HCT116 (cell line): ENCODE measurements around the gene POMT2. TPM values are rescaled to one million over a fixed set of nuclear protein-coding genes. Genes with fewer than 3 reads are reported as not detected.

Experiments
- ATAC-seq: fragments of 200-7000 bp; cut with Tn5 transposase; 2 replicates; pipeline ENCODE4 v1.9.1; 2020; ENCODE audit warnings: mild to moderate bottlenecking, moderate library complexity
- BruUV-seq: library from RNA; stranded (reverse); fragments of 400-500 nt; replicated peaks from 2 replicates; lab custom pipeline; 2021; lab: Mats Ljungman, UMichigan
- CTCF ChIA-PET: fragments of 300-600 bp; sonication (Branson Sonifier 250); formaldehyde crosslinking; loops from one replicate; lab custom pipeline; 2021; ENCODE audit warnings: antibody characterized with exemption; lab: Charles Lee
- POLR2A ChIA-PET: fragments of 300-600, 350-600 bp; sonication (Branson Sonifier 250); formaldehyde crosslinking; loops from one replicate; lab custom pipeline; 2021; ENCODE audit warnings: antibody characterized with exemption; lab: Charles Lee
- RAD21 ChIA-PET, 2 experiments: fragments of 300-600 bp; sonication (Branson Sonifier 250); formaldehyde crosslinking; loops; one replicate each; lab custom pipeline; 2023; ENCODE audit warnings: low total read pairs in 2 of 2; ENCODE audit not compliant: uncharacterized antibody in 2 of 2, unreplicated experiment in 2 of 2, low non-redundant PET in 1 of 2; lab: Charles Lee
- DNase-seq: peaks from one replicate; pipeline ENCODE4 v3.0.0-alpha.2; 2010; ENCODE audit warnings: low read depth, low spot score
- H2AFZ ChIP-seq: fragments of 200-600 bp; shearing (Covaris generic), sonication (generic); 2 replicates; pipeline ENCODE4 v1.6.1; 2017; ENCODE audit warnings: low read depth, mixed run types, mixed read lengths, antibody characterized with exemption, low read length; ENCODE audit not compliant: poor library complexity, severe bottlenecking
- H3K27ac ChIP-seq: 2 replicates; pipeline ENCODE4 v1.5.1; 2012; ENCODE audit warnings: low read depth, low read length
- H3K27me3 ChIP-seq: fragments of 200-600 bp; sonication (generic); 2 replicates; pipeline ENCODE4 v1.6.1; 2016; ENCODE audit warnings: mixed run types, low read length, mixed read lengths; ENCODE audit not compliant: insufficient read depth
- H3K36me3 ChIP-seq, 2 experiments: fragments of 200-500 bp in 1 of 2; fragments of 200-600 bp in 1 of 2; sonication (Bioruptor generic) in 1 of 2; sonication (generic) in 1 of 2; 2 replicates each; pipeline versions ENCODE4 v1.5.1 to v1.6.1; 2014 to 2016; ENCODE audit warnings: low read length in 2 of 2, inconsistent platforms in 1 of 2, mixed read lengths in 1 of 2, mixed run types in 1 of 2; ENCODE audit not compliant: insufficient read depth in 2 of 2, control insufficient read depth in 1 of 2
- H3K4me1 ChIP-seq, 2 experiments: fragments of 200-600 bp in 1 of 2; sonication (generic) in 1 of 2; 2 replicates each; pipeline versions ENCODE4 v1.5.1 to v1.6.1; 2012 to 2017; ENCODE audit warnings: low read length in 2 of 2, inconsistent platforms in 1 of 2, mild to moderate bottlenecking in 1 of 2, mixed read lengths in 1 of 2, mixed run types in 1 of 2, moderate library complexity in 1 of 2; ENCODE audit not compliant: insufficient read depth in 2 of 2, control insufficient read depth in 1 of 2
- H3K4me2 ChIP-seq: fragments of 200-600 bp; sonication (generic); 2 replicates; pipeline ENCODE4 v1.6.1; 2017; ENCODE audit warnings: mixed run types, low read length, mixed read lengths
- H3K4me3 ChIP-seq, 2 experiments: fragments of 200-600 bp in 1 of 2; sonication (generic) in 1 of 2; replicated peaks in 1 of 2; 2 replicates each; pipeline ENCODE4 v1.5.1; 2011 to 2016; ENCODE audit warnings: low read length in 2 of 2, control low read depth in 1 of 2, low read depth in 1 of 2, mild to moderate bottlenecking in 1 of 2, mixed read lengths in 1 of 2, mixed run types in 1 of 2
- H3K79me2 ChIP-seq: fragments of 200-600 bp; sonication (generic); 2 replicates; pipeline ENCODE4 v1.6.1; 2017; ENCODE audit warnings: mild to moderate bottlenecking, mixed run types, low read length, moderate library complexity, mixed read lengths; ENCODE audit not compliant: insufficient read depth
- H3K9ac ChIP-seq: fragments of 200-600 bp; sonication (generic); 2 replicates; pipeline ENCODE4 v1.6.1; 2016; ENCODE audit warnings: low read length, mixed read lengths
- H3K9me2 ChIP-seq: fragments of 200-600 bp; sonication (generic), shearing (Covaris generic); 2 replicates; pipeline ENCODE4 v1.6.1; 2017; ENCODE audit warnings: mixed run types, mild to moderate bottlenecking, moderate library complexity; ENCODE audit not compliant: insufficient read depth
- H3K9me3 ChIP-seq, 2 experiments: fragments of 200-500 bp in 1 of 2; fragments of 200-600 bp in 1 of 2; sonication (Bioruptor generic) in 1 of 2; sonication (generic) in 1 of 2; 2 replicates each; pipeline ENCODE4 v1.6.1; 2014 to 2017; ENCODE audit warnings: low read length in 2 of 2, mixed read lengths in 2 of 2, inconsistent platforms in 1 of 2, low read depth in 1 of 2, mild to moderate bottlenecking in 1 of 2, mixed run types in 1 of 2, moderate library complexity in 1 of 2; ENCODE audit not compliant: control insufficient read depth in 1 of 2, insufficient read depth in 1 of 2
- H4K20me1 ChIP-seq: fragments of 200-600 bp; sonication (generic), shearing (Covaris generic); 2 replicates; pipeline ENCODE4 v1.6.1; 2017; ENCODE audit warnings: mixed run types, mild to moderate bottlenecking, moderate library complexity; ENCODE audit not compliant: insufficient read depth
- CBX3 ChIP-seq: IDR thresholded peaks from 2 replicates; pipeline ENCODE4 v1.6.1; 2012; ENCODE audit warnings: low read depth
- EGR1 ChIP-seq: IDR thresholded peaks from 2 replicates; pipeline ENCODE4 v1.6.1; 2012; ENCODE audit warnings: low read depth
- EZH2 ChIP-seq: fragments of 200-600 bp; sonication (generic); IDR thresholded peaks from 2 replicates; pipeline ENCODE4 v1.6.1; 2017; ENCODE audit warnings: antibody characterized with exemption, mixed run types
- FOSL1 ChIP-seq: IDR thresholded peaks from 2 replicates; pipeline ENCODE4 v1.6.1; 2012; ENCODE audit warnings: low read depth
- POLR2AphosphoS5 ChIP-seq: IDR thresholded peaks from 2 replicates; pipeline ENCODE4 v1.6.1; 2011; ENCODE audit warnings: mild to moderate bottlenecking, low read depth, low read length, moderate library complexity
- RAD21 ChIP-seq: IDR thresholded peaks from 2 replicates; pipeline ENCODE4 v1.6.1; 2012; ENCODE audit warnings: low read depth, mild to moderate bottlenecking
- SIN3A ChIP-seq: IDR thresholded peaks from 2 replicates; pipeline ENCODE4 v1.6.1; 2012; ENCODE audit warnings: low read depth
- SP1 ChIP-seq: IDR thresholded peaks from 2 replicates; pipeline ENCODE4 v1.6.1; 2012; ENCODE audit warnings: low read depth
- TCF7L2 ChIP-seq: IDR thresholded peaks from 2 replicates; pipeline ENCODE4 v1.7.0; 2011; ENCODE audit warnings: borderline replicate concordance, inconsistent platforms; ENCODE audit not compliant: insufficient read depth, insufficient read length; ENCODE audit errors: extremely low read depth
- intact Hi-C: fragments of 100-400 bp; cut with micrococcal nuclease; formaldehyde crosslinking; loops from 2 replicates; pipeline ENCODE4 v1.10.0; 2022
- total RNA-seq: library from RNA; stranded (reverse); gene quantifications from one replicate; pipeline ENCODE4 v1.2.1, GENCODE V29; 2021; ENCODE audit not compliant: unreplicated experiment
- TF ChIP-seq, protein P1 (sequence below): IDR thresholded peaks from 2 replicates; pipeline ENCODE4 v1.6.1; 2011; ENCODE audit warnings: mild to moderate bottlenecking, low read length, moderate library complexity; ENCODE audit not compliant: insufficient replicate concordance; ENCODE audit errors: extremely low read depth
- TF ChIP-seq, protein P2 (sequence below): IDR thresholded peaks from 2 replicates; pipeline ENCODE4 v1.6.1; 2012; ENCODE audit warnings: low read depth
- TF ChIP-seq, protein P3 (sequence below): IDR thresholded peaks from 2 replicates; pipeline ENCODE4 v1.6.1; 2012
- TF ChIP-seq, protein P4 (sequence below): IDR thresholded peaks from 2 replicates; pipeline ENCODE4 v1.6.1; 2012

Gene POMT2
- total RNA-seq, 1 experiment from 2014 or later: 30.2 TPM

DNA sequence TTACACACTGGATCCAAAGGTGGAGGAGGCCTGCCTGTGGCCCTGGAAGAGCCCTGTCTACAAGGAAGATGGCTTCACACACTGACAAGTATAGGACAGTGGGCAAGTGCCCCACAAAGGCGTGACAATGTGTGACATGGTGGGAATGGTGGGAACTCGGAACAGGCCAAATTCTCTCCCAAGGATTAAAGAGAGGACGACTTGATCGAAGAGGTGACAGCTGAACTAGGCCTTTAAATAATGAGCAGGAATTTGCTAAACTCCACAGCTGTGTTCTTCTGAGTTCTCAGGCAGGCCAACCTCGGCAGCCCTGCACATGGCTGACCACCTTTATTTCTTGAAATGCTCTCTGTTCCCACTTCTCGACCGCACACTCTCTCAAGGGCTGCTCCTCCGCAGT lies 23.8 kb downstream of the POMT2 start:
- H3K79me2 ChIP-seq: no peaks in the 10 kb centered on the region
- H2AFZ ChIP-seq: no peak overlapping the region
- ChIA-PET RAD21 (no interaction called here), POLR2A (no interaction called here), CTCF (no interaction called here)
- H3K36me3 ChIP-seq: peaks cover 2 to 13% of the 10 kb centered on the region in 2 experiments; a peak in 1 of 4 replicates
- H3K27ac ChIP-seq: no peak overlapping the region
- TF ChIP-seq CBX3: no peak
- TF ChIP-seq POLR2AphosphoS5: no peak
- TF ChIP-seq SIN3A: no peak
- TF ChIP-seq, protein P1, sequence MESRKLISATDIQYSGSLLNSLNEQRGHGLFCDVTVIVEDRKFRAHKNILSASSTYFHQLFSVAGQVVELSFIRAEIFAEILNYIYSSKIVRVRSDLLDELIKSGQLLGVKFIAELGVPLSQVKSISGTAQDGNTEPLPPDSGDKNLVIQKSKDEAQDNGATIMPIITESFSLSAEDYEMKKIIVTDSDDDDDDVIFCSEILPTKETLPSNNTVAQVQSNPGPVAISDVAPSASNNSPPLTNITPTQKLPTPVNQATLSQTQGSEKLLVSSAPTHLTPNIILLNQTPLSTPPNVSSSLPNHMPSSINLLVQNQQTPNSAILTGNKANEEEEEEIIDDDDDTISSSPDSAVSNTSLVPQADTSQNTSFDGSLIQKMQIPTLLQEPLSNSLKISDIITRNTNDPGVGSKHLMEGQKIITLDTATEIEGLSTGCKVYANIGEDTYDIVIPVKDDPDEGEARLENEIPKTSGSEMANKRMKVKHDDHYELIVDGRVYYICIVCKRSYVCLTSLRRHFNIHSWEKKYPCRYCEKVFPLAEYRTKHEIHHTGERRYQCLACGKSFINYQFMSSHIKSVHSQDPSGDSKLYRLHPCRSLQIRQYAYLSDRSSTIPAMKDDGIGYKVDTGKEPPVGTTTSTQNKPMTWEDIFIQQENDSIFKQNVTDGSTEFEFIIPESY: no peak
- TF ChIP-seq TCF7L2: no peak
- TF ChIP-seq EGR1: no peak
- TF ChIP-seq SP1: no peak
- no peak for TF ChIP-seq FOSL1
- no peak for TF ChIP-seq EZH2
- TF ChIP-seq, protein P2, sequence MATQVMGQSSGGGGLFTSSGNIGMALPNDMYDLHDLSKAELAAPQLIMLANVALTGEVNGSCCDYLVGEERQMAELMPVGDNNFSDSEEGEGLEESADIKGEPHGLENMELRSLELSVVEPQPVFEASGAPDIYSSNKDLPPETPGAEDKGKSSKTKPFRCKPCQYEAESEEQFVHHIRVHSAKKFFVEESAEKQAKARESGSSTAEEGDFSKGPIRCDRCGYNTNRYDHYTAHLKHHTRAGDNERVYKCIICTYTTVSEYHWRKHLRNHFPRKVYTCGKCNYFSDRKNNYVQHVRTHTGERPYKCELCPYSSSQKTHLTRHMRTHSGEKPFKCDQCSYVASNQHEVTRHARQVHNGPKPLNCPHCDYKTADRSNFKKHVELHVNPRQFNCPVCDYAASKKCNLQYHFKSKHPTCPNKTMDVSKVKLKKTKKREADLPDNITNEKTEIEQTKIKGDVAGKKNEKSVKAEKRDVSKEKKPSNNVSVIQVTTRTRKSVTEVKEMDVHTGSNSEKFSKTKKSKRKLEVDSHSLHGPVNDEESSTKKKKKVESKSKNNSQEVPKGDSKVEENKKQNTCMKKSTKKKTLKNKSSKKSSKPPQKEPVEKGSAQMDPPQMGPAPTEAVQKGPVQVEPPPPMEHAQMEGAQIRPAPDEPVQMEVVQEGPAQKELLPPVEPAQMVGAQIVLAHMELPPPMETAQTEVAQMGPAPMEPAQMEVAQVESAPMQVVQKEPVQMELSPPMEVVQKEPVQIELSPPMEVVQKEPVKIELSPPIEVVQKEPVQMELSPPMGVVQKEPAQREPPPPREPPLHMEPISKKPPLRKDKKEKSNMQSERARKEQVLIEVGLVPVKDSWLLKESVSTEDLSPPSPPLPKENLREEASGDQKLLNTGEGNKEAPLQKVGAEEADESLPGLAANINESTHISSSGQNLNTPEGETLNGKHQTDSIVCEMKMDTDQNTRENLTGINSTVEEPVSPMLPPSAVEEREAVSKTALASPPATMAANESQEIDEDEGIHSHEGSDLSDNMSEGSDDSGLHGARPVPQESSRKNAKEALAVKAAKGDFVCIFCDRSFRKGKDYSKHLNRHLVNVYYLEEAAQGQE: no peak
- TF ChIP-seq, protein P3, sequence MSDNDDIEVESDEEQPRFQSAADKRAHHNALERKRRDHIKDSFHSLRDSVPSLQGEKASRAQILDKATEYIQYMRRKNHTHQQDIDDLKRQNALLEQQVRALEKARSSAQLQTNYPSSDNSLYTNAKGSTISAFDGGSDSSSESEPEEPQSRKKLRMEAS: no peak
- TF ChIP-seq, protein P4, sequence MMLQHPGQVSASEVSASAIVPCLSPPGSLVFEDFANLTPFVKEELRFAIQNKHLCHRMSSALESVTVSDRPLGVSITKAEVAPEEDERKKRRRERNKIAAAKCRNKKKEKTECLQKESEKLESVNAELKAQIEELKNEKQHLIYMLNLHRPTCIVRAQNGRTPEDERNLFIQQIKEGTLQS: no peak
- TF ChIP-seq RAD21: no peak
- ATAC-seq (no peak), DNase-seq (no peak)
- no peaks in the 10 kb centered on the region for H3K9me3 ChIP-seq
- intact Hi-C loops: no loop called here
- no peak overlapping the region for H3K9ac ChIP-seq
- no peaks in the 10 kb centered on the region for H3K9me2 ChIP-seq
- H3K4me3 ChIP-seq: no peak overlapping the region
- BruUV-seq: no TSS peak
- no peaks in the 10 kb centered on the region for H4K20me1 ChIP-seq
- H3K4me2 ChIP-seq: no peak overlapping the region
- H3K27me3 ChIP-seq: no peaks in the 10 kb centered on the region
- H3K4me1 ChIP-seq: no peaks in the 10 kb centered on the region
